Fibroblast of the aortic adventitia (primary cell): ENCODE data around the gene C1QTNF4. TPM values are rescaled to one million over a fixed set of nuclear protein-coding genes. Genes with fewer than 3 reads are reported as not detected.

Experiments used
- DNase-seq: peaks from one replicate; pipeline ENCODE4 v3.0.0-alpha.2; 2010; ENCODE audit warnings: low read depth
- H3K4me3 ChIP-seq: 2 replicates; pipeline ENCODE4 v1.5.1; 2011; ENCODE audit warnings: low read depth, mild to moderate bottlenecking, control low read depth, low read length, moderate library complexity
- total RNA-seq: library from RNA; depleted of rRNA; stranded (reverse); fragments of >200 nt; gene quantifications from 2 replicates; pipeline ENCODE4 v1.2.3, GENCODE V29; 2012; ENCODE audit warnings: low replicate concordance
- TF ChIP-seq, protein P1 (sequence below): IDR thresholded peaks from 2 replicates; pipeline ENCODE4 v1.5.1; 2011; ENCODE audit warnings: mild to moderate bottlenecking, low read length, control low read depth, inconsistent platforms; ENCODE audit not compliant: insufficient read depth

C1QTNF4 gene
- total RNA-seq, 1 donor = not detected

GRCh38 chr11:47595029-47595428 is 818 bp upstream of the C1QTNF4 start:
- TF ChIP-seq, protein P1, sequence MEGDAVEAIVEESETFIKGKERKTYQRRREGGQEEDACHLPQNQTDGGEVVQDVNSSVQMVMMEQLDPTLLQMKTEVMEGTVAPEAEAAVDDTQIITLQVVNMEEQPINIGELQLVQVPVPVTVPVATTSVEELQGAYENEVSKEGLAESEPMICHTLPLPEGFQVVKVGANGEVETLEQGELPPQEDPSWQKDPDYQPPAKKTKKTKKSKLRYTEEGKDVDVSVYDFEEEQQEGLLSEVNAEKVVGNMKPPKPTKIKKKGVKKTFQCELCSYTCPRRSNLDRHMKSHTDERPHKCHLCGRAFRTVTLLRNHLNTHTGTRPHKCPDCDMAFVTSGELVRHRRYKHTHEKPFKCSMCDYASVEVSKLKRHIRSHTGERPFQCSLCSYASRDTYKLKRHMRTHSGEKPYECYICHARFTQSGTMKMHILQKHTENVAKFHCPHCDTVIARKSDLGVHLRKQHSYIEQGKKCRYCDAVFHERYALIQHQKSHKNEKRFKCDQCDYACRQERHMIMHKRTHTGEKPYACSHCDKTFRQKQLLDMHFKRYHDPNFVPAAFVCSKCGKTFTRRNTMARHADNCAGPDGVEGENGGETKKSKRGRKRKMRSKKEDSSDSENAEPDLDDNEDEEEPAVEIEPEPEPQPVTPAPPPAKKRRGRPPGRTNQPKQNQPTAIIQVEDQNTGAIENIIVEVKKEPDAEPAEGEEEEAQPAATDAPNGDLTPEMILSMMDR = no peak

GRCh38 chr11:47593492-47593933 is 698 bp downstream of the C1QTNF4 start:
- no peak overlapping the region for H3K4me3 ChIP-seq
- no peak for DNase-seq
- TF ChIP-seq, protein P1 = no peak

More at GRCh38 chr11:47595029-47595428, 818 bp upstream of the C1QTNF4 start:
- no peak overlapping the region for H3K4me3 ChIP-seq
- no peak for DNase-seq

DNA sequence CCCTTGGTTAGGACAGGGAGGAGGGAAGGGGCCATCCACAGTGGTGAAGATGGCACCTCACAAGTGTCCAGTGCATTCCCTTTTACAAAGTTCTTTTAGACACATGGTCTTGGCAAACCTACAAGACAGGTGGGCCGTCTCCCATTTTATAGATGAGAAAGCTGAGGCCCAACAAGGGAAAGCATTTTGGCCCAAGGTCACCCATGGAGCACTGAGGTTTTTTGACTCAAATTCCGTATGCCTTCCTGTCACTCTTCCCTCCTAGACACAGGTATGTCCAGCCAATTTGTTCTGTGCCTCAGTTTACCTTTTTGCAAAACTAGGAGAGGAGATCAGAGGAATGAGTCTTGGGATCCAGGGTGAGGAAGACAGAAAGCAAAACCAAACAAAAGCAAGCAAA is 1.2 kb downstream of the C1QTNF4 start:
- H3K4me3 ChIP-seq = no peak overlapping the region
- no peak for DNase-seq
- TF ChIP-seq, protein P1 = no peak

- TF ChIP-seq, protein P1 = no peak
- H3K4me3 ChIP-seq = no peak overlapping the region
- DNase-seq = no peak
Observed at GRCh38 chr11:47592251-47592650, 2.0 kb downstream of the C1QTNF4 start.

DNA sequence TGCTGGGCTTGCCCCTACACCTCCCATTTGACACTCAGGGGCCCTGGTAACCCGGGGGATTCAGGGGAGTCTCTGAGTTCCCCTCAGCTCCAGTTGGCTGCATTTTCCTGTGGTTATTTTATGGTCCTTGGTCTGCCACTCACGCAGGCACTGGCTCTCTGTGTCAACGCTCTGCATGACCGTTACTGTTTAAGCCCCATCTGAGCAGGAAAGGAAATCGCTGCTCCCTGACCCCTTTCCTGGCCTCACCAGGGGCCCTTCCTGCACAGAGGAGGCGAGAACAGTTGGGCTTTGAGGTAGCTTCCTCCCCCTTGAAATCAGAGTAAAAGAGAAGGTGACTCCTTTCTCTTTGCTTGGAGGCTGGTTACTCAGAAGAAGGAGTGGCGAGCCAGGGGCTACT is 2.4 kb downstream of the C1QTNF4 start:
- DNase-seq = no peak
- TF ChIP-seq, protein P1 = no peak
- no peak overlapping the region for H3K4me3 ChIP-seq

DNA sequence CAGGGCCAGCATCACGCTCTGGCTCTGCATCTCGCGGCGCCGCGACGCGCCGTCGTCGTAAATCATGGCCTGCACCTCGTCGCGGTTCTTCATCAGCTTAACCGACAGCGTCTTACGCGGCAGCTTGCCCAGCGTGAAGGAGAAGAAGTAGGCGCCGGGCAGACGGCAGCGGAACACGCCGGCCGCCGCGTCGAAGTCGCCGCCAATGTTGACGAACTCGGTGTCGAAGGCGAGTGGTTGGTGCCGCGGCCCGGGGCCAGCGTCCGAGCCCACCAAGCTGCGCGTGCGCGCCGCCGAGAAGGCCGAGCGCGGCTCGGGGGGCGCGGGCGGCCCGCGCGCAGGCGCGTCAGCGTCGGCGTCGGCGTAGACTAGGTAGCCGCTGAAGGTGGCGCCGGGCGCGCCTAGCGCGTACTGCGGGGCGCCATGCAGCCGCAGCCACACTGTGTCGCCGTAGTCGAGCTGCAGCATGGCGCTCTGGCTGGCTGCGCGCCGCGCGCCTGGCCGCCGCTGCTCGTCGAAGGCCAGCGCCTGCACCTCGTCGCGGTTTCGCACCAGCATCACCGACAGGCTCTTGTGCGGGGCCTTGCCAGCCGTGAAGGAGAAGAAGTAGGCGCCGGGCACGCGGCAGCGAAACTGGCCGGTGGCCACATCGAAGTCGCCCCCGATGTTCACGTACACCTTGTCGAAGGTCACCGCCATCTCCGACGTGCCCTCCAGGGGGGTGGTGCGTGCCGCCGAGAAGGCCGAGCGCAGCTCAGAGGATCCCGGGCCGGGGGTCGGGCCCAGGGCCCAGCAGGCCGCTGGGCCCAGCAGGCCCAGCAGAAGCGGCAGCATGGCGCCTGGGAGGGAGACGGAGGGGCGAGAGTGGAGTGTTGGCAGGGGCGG is 4.0 kb downstream of the C1QTNF4 start:
- DNase-seq = no peak
- no peak overlapping the region for H3K4me3 ChIP-seq
- TF ChIP-seq, protein P1 = no peak

- TF ChIP-seq, protein P1 = no peak
- H3K4me3 ChIP-seq = no peak overlapping the region
Observed at GRCh38 chr11:47589584-47589976, 4.6 kb downstream of the C1QTNF4 start.

More at GRCh38 chr11:47589584-47589976, 4.6 kb downstream of the C1QTNF4 start:
- DNase-seq = no peak
